Measurements from ENCODE around the gene ZDHHC11B.

DNA sequence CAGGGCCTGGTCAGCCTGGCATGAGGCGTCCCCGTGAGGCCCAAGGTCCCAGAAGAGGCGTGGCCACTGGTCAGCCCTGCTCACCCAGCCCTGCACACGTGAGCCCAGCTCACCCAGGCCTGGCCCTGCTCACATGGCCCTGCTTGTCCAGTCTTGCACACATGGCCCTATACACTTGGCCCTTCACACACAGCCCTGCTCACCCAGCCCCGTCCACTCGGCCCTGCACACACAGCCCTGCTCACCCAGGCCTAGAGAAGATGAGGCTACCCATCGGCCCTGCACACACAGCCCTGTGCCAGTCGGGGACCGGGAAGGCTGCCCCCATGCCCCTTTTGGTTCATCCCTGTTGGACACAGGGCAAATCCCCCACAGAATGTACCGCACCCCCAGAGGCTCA, 28.4 kb downstream of the ZDHHC11B start:
- TF ChIP-seq, protein P1, sequence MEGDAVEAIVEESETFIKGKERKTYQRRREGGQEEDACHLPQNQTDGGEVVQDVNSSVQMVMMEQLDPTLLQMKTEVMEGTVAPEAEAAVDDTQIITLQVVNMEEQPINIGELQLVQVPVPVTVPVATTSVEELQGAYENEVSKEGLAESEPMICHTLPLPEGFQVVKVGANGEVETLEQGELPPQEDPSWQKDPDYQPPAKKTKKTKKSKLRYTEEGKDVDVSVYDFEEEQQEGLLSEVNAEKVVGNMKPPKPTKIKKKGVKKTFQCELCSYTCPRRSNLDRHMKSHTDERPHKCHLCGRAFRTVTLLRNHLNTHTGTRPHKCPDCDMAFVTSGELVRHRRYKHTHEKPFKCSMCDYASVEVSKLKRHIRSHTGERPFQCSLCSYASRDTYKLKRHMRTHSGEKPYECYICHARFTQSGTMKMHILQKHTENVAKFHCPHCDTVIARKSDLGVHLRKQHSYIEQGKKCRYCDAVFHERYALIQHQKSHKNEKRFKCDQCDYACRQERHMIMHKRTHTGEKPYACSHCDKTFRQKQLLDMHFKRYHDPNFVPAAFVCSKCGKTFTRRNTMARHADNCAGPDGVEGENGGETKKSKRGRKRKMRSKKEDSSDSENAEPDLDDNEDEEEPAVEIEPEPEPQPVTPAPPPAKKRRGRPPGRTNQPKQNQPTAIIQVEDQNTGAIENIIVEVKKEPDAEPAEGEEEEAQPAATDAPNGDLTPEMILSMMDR (IDR thresholded peaks at IDR 0.05) = no peak
- TF ChIP-seq POLR2A (IDR thresholded peaks at IDR 0.05) = no peak
